PC-9 (cell line): Measurements from ENCODE around the gene WBP2. TPM values are rescaled to one million over a fixed set of nuclear protein-coding genes. Genes with fewer than 3 reads are reported as not detected.

ENCODE experiments used
- BruUV-seq: library from RNA; stranded (reverse); fragments of 400-500 nt; replicated peaks from 2 replicates; lab custom pipeline; 2021; lab: Mats Ljungman, UMichigan
- CTCF ChIA-PET: fragments of 300-600 bp; sonication (Branson Sonifier 250); formaldehyde crosslinking; loops from one replicate; lab custom pipeline; 2022; ENCODE audit warnings: antibody characterized with exemption; lab: Charles Lee
- POLR2A ChIA-PET: fragments of 300-600 bp; sonication (Branson Sonifier 250); formaldehyde crosslinking; loops from one replicate; lab custom pipeline; 2022; ENCODE audit warnings: antibody characterized with exemption; ENCODE audit not compliant: unreplicated experiment; lab: Charles Lee
- DNase-seq, 2 experiments: peaks; one replicate each; pipeline versions ENCODE4 v3.0.0 to v3.0.0-alpha.2; 2015 to 2022; ENCODE audit warnings: mixed read lengths in 1 of 2
- H2AFZ ChIP-seq: fragments of 200-600 bp; sonication (generic); 2 replicates; pipeline ENCODE4 v1.8.1; 2017; ENCODE audit warnings: antibody characterized with exemption
- H3F3A ChIP-seq: fragments of 200-600 bp; sonication (generic); 2 replicates; pipeline ENCODE4 v1.8.1; 2017; ENCODE audit warnings: antibody characterized with exemption, mild to moderate bottlenecking, low read depth; ENCODE audit not compliant: insufficient read depth
- H3K27ac ChIP-seq: fragments of 200-600 bp; sonication (generic); 2 replicates; pipeline ENCODE4 v1.6.1; 2016; ENCODE audit warnings: mixed run types
- H3K27me3 ChIP-seq: fragments of 200-600 bp; sonication (generic); 2 replicates; pipeline ENCODE4 v1.6.1; 2016; ENCODE audit warnings: low read depth, mixed run types; ENCODE audit not compliant: insufficient read depth
- H3K36me3 ChIP-seq: fragments of 200-600 bp; sonication (generic); 2 replicates; pipeline ENCODE4 v1.6.1; 2016; ENCODE audit warnings: low read depth, mixed run types
- H3K4me1 ChIP-seq: fragments of 200-600 bp; sonication (generic); replicated peaks from 2 replicates; pipeline ENCODE4 v1.6.1; 2016; ENCODE audit warnings: mixed run types; ENCODE audit not compliant: insufficient read depth
- H3K4me2 ChIP-seq: fragments of 200-600 bp; sonication (generic); 2 replicates; pipeline ENCODE4 v1.6.1; 2017; ENCODE audit warnings: mixed run types
- H3K4me3 ChIP-seq: fragments of 200-600 bp; sonication (generic); 2 replicates; pipeline ENCODE4 v1.6.1; 2016; ENCODE audit warnings: mixed run types
- H3K79me2 ChIP-seq: fragments of 200-600 bp; sonication (generic); 2 replicates; pipeline ENCODE4 v1.6.1; 2017; ENCODE audit warnings: low read depth, mixed run types
- H3K9me2 ChIP-seq: fragments of 200-600 bp; sonication (generic); 2 replicates; pipeline ENCODE4 v1.8.1; 2017; ENCODE audit warnings: mild to moderate bottlenecking; ENCODE audit not compliant: insufficient read depth
- H3K9me3 ChIP-seq: fragments of 200-600 bp; sonication (generic); 2 replicates; pipeline ENCODE4 v1.8.1; 2016; ENCODE audit warnings: low read depth; ENCODE audit not compliant: insufficient read depth
- H4K20me1 ChIP-seq: fragments of 200-600 bp; sonication (generic); 2 replicates; pipeline ENCODE4 v1.8.1; 2017; ENCODE audit not compliant: insufficient read depth
- CTCF ChIP-seq: fragments of 200-600 bp; sonication (generic); conservative IDR thresholded peaks from 2 replicates; pipeline ENCODE4 v1.6.1; 2017; ENCODE audit warnings: mixed run types, antibody characterized with exemption, mild to moderate bottlenecking, moderate library complexity
- EZH2 ChIP-seq: fragments of 200-600 bp; sonication (generic); IDR thresholded peaks from 2 replicates; pipeline ENCODE4 v1.8.0; 2017; ENCODE audit warnings: antibody characterized with exemption, low read depth
- intact Hi-C: fragments of 100-400 bp; cut with micrococcal nuclease; formaldehyde crosslinking; loops from one replicate; pipeline ENCODE4 v1.10.0; 2022; ENCODE audit not compliant: unreplicated experiment
- total RNA-seq: library from RNA; stranded (reverse); gene quantifications from 2 replicates; pipeline ENCODE4 v1.2.3, GENCODE V29; 2021

Gene WBP2
- total RNA-seq, 1 experiment from 2014 or later, result 159 TPM

- Histone ChIP-seq H3K4me3 (no peak overlapping the region), H3K9me2 (no peaks in the 10 kb centered on the region), H3K36me3 (no peaks in the 10 kb centered on the region), H3K9me3 (no peaks in the 10 kb centered on the region), H3K27me3 (no peaks in the 10 kb centered on the region), H3K79me2 (0 out of 2 replicates have a peak, but pooled peaks cover under 1% of the 10 kb centered on the region), H3F3A (peaks cover 27% of the 10 kb centered on the region), H4K20me1 (no peaks in the 10 kb centered on the region), H3K4me2 (no peak overlapping the region), H2AFZ (no peak overlapping the region), H3K27ac (no peak overlapping the region), H3K4me1 (peaks cover 7% of the 10 kb centered on the region)
- BruUV-seq, result no TSS peak
- ChIA-PET CTCF (interaction anchor here (0.6 kb wide), 2 partner anchors 37 to 242 kb away, joined by 3 to 5 read pairs; no protein-coding TSS in a partner anchor), POLR2A (no interaction called here)
- no peak for DNase-seq
- intact Hi-C loops, result no loop called here
- TF ChIP-seq CTCF (no peak), EZH2 (no peak)
Observed at GRCh38 chr17:75881678-75882454, 26.7 kb upstream of the WBP2 start.

- H3K4me3 ChIP-seq, result no peak overlapping the region
- H3K4me2 ChIP-seq, result no peak overlapping the region
- ChIA-PET CTCF (interaction anchor here (0.6 kb wide), 1 partner anchor 132 kb away, joined by 3 read pairs; no protein-coding TSS in a partner anchor), POLR2A (no interaction called here)
- no peaks in the 10 kb centered on the region for H3K27me3 ChIP-seq
- no peak for TF ChIP-seq EZH2
- TF ChIP-seq CTCF, result no peak
- H3F3A ChIP-seq, result peaks cover 43% of the 10 kb centered on the region
- intact Hi-C loops, result no loop called here
- no peaks in the 10 kb centered on the region for H3K9me3 ChIP-seq
- no TSS peak for BruUV-seq
- no peaks in the 10 kb centered on the region for H3K36me3 ChIP-seq
- H4K20me1 ChIP-seq, result no peaks in the 10 kb centered on the region
- H2AFZ ChIP-seq, result no peak overlapping the region
- no peak for DNase-seq
- H3K9me2 ChIP-seq, result no peaks in the 10 kb centered on the region
- peaks cover 23% of the 10 kb centered on the region for H3K4me1 ChIP-seq
- H3K27ac ChIP-seq, result no peak overlapping the region
- H3K79me2 ChIP-seq, result 0 out of 2 replicates have a peak, but pooled peaks cover 3% of the 10 kb centered on the region
Observed at GRCh38 chr17:75880266-75880665, 25.1 kb upstream of the WBP2 start.

- Histone ChIP-seq H3K79me2 (0 out of 2 replicates have a peak, but pooled peaks cover 3% of the 10 kb centered on the region), H4K20me1 (no peaks in the 10 kb centered on the region), H3K36me3 (no peaks in the 10 kb centered on the region), H3F3A (peaks cover 44% of the 10 kb centered on the region), H3K4me1 (peaks cover 29% of the 10 kb centered on the region), H3K9me2 (no peaks in the 10 kb centered on the region), H3K27me3 (no peaks in the 10 kb centered on the region), H3K27ac (peak within 1 kb of the TSS; percentile 87), H2AFZ (peak within 1 kb of the TSS; percentile 91), H3K4me2 (peak within 1 kb of the TSS; percentile 85), H3K4me3 (peak within 1 kb of the TSS; percentile 96), H3K9me3 (no peaks in the 10 kb centered on the region)
- BruUV-seq, result no TSS peak
- TF ChIP-seq EZH2 (no peak), CTCF (no peak)
- peak; percentile 58 to 74 for DNase-seq
- CTCF ChIA-PET, result interaction anchor here (0.6 to 1.4 kb wide), 8 partner anchors 18 to 396 kb away, joined by 3 to 7 read pairs (median 4); partner anchors contain the start of gene TRIM65
- POLR2A ChIA-PET, result interaction anchor here (0.5 to 1.4 kb wide), 9 partner anchors 11 to 193 kb away, joined by 3 to 8 read pairs (median 4); no protein-coding TSS in a partner anchor
- intact Hi-C loops, result loop anchor here (1.0 kb wide), 1 partner anchor 33 kb away; no protein-coding TSS in a partner anchor
Observed at GRCh38 chr17:75878174-75878998, 23.3 kb upstream of the WBP2 start, which contains the start of gene TRIM47. TRIM47 (minus strand) TSS chr17:75878581; CDS start chr17:75878548, 33 bp downstream.
